B cell (primary cell): ENCODE measurements around the gene TMEM201.

Experiments used
- EZH2 ChIP-seq: IDR thresholded peaks from 2 replicates; pipeline ENCODE4 v1.6.1; 2012; ENCODE audit warnings: borderline replicate concordance, low read depth, mild to moderate bottlenecking, moderate library complexity, low read length; ENCODE audit not compliant: insufficient read depth, poor library complexity, severe bottlenecking
- TF ChIP-seq, protein P1 (sequence below): fragments of 200-600 bp; IDR thresholded peaks from one replicate; pipeline ENCODE4 v1.8.0; 2022; ENCODE audit warnings: antibody characterized with exemption, mild to moderate bottlenecking

DNA sequence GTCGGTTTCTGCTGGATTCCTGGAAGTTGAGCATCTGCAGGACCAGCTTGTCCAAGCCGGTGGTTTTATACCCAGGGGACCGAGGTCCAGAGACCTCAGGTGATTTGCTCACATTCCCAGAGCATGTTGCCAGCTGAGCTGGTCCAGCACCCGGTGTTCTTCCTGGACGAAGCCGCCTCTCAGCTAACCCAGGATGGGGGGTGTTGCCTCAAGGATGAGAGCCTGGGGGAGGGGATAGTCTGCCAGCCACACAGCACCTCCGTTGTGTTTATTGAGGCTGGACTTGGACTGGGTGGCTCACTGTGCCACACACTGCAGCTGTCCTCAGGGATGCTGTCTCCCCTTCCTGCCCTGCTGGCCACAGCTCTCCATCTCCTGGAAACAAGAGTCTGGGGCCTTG lies 1.5 kb downstream of the TMEM201 start:
- TF ChIP-seq, protein P1, sequence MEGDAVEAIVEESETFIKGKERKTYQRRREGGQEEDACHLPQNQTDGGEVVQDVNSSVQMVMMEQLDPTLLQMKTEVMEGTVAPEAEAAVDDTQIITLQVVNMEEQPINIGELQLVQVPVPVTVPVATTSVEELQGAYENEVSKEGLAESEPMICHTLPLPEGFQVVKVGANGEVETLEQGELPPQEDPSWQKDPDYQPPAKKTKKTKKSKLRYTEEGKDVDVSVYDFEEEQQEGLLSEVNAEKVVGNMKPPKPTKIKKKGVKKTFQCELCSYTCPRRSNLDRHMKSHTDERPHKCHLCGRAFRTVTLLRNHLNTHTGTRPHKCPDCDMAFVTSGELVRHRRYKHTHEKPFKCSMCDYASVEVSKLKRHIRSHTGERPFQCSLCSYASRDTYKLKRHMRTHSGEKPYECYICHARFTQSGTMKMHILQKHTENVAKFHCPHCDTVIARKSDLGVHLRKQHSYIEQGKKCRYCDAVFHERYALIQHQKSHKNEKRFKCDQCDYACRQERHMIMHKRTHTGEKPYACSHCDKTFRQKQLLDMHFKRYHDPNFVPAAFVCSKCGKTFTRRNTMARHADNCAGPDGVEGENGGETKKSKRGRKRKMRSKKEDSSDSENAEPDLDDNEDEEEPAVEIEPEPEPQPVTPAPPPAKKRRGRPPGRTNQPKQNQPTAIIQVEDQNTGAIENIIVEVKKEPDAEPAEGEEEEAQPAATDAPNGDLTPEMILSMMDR: no peak
- no peak for TF ChIP-seq EZH2
